ENCODE measurements around the gene PRR13.

GRCh38 chr12:53427905-53428594 lies 13.5 kb upstream of the PRR13 start:
- TF ChIP-seq POLR2A (IDR thresholded peaks at IDR 0.05; ENCODE audit: low read length) (no peak), GATA1 (IDR thresholded peaks at IDR 0.05; ENCODE audit: low read depth, low read length) (no peak)

Data from erythroblast (primary cell).